Cardiac septum (tissue), 1 donor: Measurements from ENCODE around the gene PDIA5. TPM values are rescaled to one million over a fixed set of nuclear protein-coding genes. Genes with fewer than 3 reads are reported as not detected.
"Not testable (repeated sequence)": the region's sequence is repeated elsewhere in the genome, so short reads cannot be mapped to it uniquely, and the experiment has no call there.

Source experiments
- DNase-seq: peaks from one replicate; pipeline ENCODE4 v3.0.0-alpha.2; 2020; ENCODE audit warnings: low spot score
- intact Hi-C: fragments of 100-400 bp; cut with DNase I; formaldehyde crosslinking; loops from one replicate; pipeline ENCODE4 v1.14.0; 2022
- total RNA-seq: library from RNA; stranded (reverse); fragmentation: NEBNext Ultra II Directional; extraction: Animal tissue kit (Norgen Biotek cat#: 25700); gene quantifications from one replicate; pipeline ENCODE4 v1.2.1, GENCODE V29; 2021
- donor health status: DM: no; HTN: no; CAD: no.

Gene PDIA5
- total RNA-seq, 1 donor from 2014 or later: 8.8 TPM

DNA sequence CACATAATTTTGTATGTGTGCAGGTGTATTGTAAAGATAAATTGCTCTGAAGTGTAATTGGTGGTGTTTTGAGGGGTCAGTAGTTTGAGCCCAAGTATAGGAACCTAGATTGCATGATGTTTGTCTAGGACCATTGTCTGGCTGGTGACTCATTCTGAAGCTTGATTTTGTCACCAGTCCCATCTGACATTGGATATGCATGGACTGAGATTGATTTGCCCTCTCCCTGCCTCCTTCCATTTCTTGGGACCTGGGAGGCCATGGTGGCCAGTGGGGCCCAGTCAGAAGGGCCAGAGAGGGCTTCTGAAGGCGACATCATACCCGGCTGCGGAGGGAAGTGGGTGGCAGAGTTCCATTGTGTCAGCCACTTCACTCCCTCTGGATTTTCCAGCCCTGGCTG is 62.3 kb downstream of the PDIA5 start:
- intact Hi-C loops: no loop called here
- DNase-seq: no peak

DNA sequence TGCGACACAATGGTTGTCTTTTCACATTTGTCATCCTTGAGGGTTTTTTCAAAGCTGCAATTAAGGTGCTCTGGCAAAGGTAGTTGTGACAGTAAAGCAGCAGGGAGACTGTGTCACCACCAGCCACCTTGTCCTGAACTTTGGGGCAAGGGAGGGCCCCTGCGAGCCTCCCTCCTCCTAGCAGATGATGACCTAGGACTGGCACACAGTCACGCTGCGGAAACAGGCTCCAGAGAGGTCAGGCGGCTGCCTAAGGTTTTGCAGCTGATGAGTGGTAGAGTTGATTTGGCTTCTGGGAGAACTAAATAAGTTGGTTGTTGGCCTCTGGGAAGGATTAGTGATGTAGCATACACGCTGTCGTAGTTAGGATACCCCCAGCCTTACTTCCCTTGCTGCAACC is 62.7 kb downstream of the PDIA5 start:
- no peak for DNase-seq
- intact Hi-C loops: no loop called here

DNA sequence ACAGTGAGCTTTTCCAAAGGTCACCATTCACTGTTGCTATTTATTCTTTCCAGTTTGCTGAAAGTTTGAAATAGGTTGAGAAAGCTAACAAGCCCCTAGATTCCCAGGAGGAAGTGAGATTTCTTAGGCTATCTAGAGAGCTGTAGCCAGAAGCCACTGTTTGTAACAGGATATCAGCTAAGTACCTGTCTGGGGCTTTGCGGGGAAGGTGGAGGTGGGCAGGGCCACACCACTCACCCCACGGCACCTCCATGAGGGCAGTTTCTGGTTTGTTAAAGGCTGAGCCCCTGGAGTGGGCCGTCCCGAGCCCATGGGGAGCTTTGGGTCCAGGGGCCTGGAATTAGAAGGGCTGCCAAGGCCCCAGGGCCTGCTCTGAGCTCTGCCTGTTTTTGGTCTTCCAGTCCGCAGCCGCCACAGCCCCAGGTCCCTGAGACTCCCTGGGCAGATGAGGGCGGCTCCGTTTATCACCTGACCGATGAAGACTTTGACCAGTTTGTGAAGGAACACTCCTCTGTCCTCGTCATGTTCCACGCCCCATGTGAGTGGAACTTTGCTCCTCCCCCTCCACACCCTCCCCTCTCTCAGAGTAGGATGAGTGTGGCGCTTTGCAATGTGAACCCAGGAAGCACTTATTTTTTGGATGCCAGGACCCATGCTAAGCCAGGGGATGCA is 63.4 kb downstream of the PDIA5 start:
- intact Hi-C loops: no loop called here
- no peak for DNase-seq

- intact Hi-C loops: no loop called here
- DNase-seq: no peak
Observed at GRCh38 chr3:123134671-123135070, 67.8 kb downstream of the PDIA5 start.

- intact Hi-C loops: no loop called here
Observed at GRCh38 chr3:123137001-123137400, 70.2 kb downstream of the PDIA5 start.

GRCh38 chr3:123138839-123139444 is 72.1 kb downstream of the PDIA5 start:
- DNase-seq: no peak
- intact Hi-C loops: no loop called here

More at GRCh38 chr3:123137001-123137400, 70.2 kb downstream of the PDIA5 start:
- DNase-seq: no peak

- intact Hi-C loops: no loop called here
- DNase-seq: no peak
Observed at GRCh38 chr3:123139522-123139921, 72.7 kb downstream of the PDIA5 start.

- intact Hi-C loops: no loop called here
- no peak for DNase-seq
Observed at GRCh38 chr3:123140550-123140949, 73.7 kb downstream of the PDIA5 start.

DNA sequence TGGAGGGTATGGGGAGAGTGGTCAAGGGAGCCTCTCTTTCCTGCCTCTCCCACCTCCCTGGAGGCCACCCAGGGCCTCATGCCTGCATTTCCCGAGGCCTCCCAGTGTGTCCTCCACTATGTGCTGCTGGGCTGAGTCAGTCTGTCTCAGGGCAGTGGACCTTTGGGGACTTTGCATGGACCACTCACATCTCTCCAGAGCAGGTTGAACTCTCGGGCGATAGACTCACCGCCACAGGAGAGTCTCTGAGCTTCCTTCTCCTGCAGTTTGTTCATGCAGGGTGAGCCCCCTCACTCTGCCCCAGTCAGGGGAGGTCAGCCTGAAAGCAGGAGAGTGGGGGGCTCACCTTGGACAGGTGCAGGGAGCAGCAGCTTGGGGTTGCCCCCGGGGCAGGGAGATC is 74.5 kb downstream of the PDIA5 start:
- intact Hi-C loops: no loop called here
- no peak for DNase-seq

DNA sequence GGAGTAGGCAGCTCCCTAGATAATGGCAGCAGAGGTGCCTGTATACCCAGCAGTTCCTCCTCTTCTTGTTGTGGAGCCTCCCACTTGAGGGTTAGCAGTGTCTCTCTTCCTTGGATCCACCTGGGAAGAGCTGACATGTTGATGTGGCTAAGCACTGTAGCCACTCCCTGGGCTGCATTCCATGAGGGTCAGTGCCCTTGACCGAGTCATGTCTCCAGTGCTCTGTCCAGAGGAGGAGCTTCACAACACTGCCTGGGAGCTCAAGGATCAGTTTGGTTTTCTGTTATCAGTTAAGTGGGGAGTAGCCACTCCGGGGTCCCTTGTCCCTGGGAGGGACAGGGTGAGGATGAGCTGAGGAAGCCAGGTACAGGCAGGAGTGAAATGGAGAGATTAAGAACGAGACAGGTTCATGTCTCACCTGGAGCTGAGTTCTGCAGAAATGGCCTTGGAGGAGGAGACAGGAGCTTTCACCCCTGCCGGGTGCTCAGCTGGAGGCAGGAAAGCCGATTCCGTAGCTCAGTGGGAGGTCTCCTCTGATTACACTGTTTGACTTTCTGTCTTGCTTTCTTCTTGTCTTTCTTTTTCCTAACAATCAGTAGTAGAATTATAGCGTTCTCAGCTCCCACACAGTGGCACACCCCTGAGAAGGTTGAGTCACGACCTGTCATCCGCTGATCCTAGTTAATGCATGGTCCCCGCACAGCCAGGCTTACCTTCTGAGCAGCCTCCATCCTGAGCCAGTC is 77.0 kb downstream of the PDIA5 start:
- DNase-seq: no peak
- intact Hi-C loops: no loop called here

GRCh38 chr3:123147754-123148535 is 81.1 kb downstream of the PDIA5 start:
- no peak for DNase-seq
- intact Hi-C loops: no loop called here

GRCh38 chr3:123148772-123149171 is 81.9 kb downstream of the PDIA5 start:
- intact Hi-C loops: no loop called here
- no peak for DNase-seq

DNA sequence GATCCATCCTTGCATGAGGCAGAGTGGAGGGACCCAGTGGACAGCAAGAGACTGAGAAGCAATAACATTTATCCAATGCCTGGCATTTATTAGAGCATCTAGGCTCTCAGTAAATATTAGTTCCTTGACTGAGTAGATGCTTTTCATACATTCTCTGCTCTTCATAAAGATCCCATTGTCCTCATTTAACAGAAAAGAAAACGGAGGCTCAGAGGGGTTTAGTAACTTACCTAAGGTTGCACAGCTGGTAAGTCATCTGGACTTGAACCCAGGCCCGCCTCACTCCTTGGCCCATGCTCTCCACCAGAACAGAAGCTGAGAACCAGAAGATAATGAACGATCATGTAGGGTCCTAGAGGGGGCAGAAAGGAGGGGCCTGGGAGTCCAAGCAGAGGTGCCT is 82.7 kb downstream of the PDIA5 start:
- intact Hi-C loops: no loop called here
- no peak for DNase-seq

- DNase-seq: no peak
- intact Hi-C loops: loop anchor here (5.0 kb wide), 1 partner anchor 58 kb away; no protein-coding TSS in a partner anchor
Observed at GRCh38 chr3:123150449-123151215, 83.8 kb downstream of the PDIA5 start.

DNA sequence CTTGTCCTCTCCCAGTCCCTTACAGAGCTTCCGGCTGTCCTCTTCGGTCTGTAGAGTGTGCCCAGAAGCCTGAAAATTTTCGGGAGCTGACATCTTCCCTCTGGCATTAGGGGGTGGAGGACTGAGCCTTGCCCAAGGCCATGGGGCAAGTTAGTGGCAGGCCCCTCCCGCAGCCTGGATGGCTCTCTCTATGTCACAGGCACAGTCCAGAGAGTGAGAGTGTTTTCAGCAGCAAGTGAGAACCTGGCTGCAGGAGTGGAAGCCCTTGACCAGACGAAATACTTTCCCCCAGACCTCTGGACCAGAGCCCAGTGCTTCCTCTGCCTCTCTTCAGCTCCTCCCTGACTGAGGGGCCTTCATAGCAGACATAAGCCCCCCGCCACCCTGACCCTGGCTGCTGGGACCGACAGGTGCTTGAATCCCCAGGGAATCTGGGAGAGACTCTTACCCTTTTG is 84.5 kb downstream of the PDIA5 start:
- intact Hi-C loops: loop anchor here (5.0 kb wide), 1 partner anchor 59 kb away; no protein-coding TSS in a partner anchor
- DNase-seq: no peak

DNA sequence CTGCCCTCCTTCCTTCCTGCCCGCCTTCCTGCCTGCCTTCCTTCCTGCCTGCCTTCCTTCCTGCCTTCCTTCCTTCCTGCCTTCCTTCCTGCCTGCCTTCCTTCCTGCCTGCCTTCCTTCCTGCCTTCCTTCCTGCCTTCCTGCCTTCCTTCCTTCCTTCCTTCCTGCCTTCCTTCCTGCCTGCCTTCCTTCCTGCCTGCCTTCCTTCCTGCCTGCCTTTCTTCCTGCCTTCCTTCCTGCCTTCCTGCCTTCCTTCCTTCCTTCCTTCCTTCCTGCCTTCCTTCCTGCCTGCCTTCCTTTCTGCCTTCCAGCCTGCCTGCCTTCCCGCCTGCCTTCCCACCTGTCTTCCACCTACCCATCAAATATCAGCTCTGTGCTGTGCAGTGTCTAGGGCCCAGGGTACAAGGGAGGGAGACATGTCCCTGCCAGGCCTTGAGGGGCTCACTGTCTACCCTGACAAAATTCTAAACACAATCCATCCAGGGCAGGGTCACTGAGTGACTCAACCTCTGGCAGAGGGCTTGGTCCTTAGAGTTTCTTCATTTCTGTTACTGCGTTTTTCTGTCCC is 85.1 kb downstream of the PDIA5 start:
- not testable (repeated sequence) for DNase-seq
- intact Hi-C loops: loop anchor here (5.0 kb wide), 1 partner anchor 60 kb away; no protein-coding TSS in a partner anchor

DNA sequence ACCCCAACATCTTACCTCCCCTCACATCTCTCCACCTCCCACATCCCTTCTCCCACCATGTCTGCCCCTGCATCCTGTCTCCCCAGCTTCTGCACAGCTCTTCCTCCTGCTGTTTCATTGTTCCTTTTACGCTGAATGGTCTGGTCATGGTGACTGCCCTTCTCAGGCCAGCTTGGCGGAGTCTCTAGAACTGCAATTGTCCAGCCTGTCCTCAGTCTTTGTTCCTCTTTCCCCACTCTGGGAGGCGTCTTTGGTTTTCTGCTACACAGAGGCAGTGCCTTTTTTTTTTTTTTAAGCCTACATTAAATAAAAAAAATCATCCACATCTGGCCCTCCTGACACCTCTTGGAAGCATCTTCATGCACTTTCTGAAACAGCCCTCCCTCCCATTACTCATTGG is 85.9 kb downstream of the PDIA5 start:
- intact Hi-C loops: loop anchor here (5.0 kb wide), 1 partner anchor 60 kb away; no protein-coding TSS in a partner anchor
- DNase-seq: no peak

- DNase-seq: no peak
- intact Hi-C loops: loop anchor here (5.0 kb wide), 1 partner anchor 61 kb away; no protein-coding TSS in a partner anchor
Observed at GRCh38 chr3:123153125-123154019, 86.5 kb downstream of the PDIA5 start.
